Hepatocyte (in vitro differentiated cells): Measurements from ENCODE around the gene GPHN.

Experiments used
- EZH2 ChIP-seq: fragments of 200-600 bp; sonication (generic); IDR thresholded peaks from 2 replicates; pipeline ENCODE4 v1.6.1; 2016; ENCODE audit warnings: antibody characterized with exemption, mild to moderate bottlenecking, borderline replicate concordance
- TF ChIP-seq, protein P1 (sequence below): fragments of 200-600 bp; sonication (generic); IDR thresholded peaks from 2 replicates; pipeline ENCODE4 v1.5.1; 2016; ENCODE audit warnings: antibody characterized with exemption, mild to moderate bottlenecking; ENCODE audit not compliant: poor library complexity

DNA sequence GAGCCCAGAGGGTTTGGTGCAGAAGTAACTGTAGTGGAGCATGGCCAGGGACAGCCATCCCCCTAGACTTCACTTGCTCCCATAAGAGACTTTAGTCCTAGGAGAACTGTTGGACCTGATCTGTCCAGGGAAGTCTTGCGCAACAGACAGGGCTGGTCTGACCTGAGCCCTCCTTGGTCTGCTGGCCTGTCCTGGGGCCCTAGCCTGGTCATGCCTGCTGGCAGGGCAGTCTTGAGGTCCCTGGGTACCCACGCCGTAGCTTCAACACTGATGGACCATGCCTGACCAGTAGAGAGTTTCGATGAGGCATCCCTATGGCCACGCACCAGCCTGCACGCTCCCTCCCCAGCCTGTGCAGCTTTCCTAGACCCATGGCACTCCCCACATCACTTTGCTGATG lies 305.7 kb downstream of the GPHN start:
- TF ChIP-seq, protein P1, sequence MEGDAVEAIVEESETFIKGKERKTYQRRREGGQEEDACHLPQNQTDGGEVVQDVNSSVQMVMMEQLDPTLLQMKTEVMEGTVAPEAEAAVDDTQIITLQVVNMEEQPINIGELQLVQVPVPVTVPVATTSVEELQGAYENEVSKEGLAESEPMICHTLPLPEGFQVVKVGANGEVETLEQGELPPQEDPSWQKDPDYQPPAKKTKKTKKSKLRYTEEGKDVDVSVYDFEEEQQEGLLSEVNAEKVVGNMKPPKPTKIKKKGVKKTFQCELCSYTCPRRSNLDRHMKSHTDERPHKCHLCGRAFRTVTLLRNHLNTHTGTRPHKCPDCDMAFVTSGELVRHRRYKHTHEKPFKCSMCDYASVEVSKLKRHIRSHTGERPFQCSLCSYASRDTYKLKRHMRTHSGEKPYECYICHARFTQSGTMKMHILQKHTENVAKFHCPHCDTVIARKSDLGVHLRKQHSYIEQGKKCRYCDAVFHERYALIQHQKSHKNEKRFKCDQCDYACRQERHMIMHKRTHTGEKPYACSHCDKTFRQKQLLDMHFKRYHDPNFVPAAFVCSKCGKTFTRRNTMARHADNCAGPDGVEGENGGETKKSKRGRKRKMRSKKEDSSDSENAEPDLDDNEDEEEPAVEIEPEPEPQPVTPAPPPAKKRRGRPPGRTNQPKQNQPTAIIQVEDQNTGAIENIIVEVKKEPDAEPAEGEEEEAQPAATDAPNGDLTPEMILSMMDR = no peak
- TF ChIP-seq EZH2 = no peak
